ENCODE data around the gene HOXA3.

The HOXA3 gene

DNA sequence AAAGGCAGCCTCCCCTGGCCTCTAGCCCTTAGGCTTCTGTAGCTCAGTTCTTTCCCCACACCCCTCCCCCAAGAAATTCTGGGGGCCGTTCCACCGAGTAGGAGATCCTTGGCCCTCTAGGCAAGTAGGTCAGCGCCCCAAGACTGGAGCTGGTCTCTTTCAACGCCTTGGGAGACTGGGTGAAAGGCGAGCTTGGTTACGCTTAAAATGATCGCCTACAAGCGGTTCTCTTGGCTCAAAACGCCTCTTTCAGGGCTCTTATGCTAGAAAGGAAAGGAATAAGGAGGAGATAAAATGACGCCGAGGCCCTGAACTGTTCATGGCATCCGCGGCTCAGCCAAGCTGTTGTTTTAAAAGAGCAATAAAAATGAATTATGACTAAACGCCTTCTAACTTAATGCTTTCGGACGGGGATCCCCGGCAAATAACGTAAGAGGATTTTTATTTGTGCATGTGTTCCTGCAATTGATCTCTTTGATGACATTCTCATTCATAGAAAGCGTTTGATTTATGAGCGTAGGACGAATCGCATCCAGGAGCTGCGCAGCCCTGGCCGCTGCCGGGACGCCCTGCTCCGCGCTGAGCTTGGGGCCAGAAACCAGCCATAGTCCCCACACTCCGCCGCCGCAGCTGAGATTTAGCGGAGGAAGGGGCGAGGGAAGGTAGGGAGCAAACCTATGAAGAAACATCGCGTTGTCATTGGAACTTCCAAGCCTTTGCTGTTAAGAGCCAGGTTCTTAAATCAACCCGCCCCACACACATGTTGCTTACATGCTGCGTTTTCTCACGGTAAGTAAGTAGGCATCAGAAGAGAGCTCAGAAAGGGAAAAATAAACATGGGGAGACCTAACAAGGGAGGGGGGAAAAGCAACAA is 53.6 kb downstream of the HOXA3 start:
- no peak overlapping the region for H3K4me3 ChIP-seq (ENCODE audit: control insufficient read depth, low read depth, low read length)
- TF ChIP-seq, protein P1, sequence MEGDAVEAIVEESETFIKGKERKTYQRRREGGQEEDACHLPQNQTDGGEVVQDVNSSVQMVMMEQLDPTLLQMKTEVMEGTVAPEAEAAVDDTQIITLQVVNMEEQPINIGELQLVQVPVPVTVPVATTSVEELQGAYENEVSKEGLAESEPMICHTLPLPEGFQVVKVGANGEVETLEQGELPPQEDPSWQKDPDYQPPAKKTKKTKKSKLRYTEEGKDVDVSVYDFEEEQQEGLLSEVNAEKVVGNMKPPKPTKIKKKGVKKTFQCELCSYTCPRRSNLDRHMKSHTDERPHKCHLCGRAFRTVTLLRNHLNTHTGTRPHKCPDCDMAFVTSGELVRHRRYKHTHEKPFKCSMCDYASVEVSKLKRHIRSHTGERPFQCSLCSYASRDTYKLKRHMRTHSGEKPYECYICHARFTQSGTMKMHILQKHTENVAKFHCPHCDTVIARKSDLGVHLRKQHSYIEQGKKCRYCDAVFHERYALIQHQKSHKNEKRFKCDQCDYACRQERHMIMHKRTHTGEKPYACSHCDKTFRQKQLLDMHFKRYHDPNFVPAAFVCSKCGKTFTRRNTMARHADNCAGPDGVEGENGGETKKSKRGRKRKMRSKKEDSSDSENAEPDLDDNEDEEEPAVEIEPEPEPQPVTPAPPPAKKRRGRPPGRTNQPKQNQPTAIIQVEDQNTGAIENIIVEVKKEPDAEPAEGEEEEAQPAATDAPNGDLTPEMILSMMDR (IDR thresholded peaks at IDR 0.05; ENCODE audit: control insufficient read depth, insufficient read depth, low read depth, low read length, missing control alignments), result no peak
- no peak for DNase-seq (ENCODE audit: low read depth)

DNA sequence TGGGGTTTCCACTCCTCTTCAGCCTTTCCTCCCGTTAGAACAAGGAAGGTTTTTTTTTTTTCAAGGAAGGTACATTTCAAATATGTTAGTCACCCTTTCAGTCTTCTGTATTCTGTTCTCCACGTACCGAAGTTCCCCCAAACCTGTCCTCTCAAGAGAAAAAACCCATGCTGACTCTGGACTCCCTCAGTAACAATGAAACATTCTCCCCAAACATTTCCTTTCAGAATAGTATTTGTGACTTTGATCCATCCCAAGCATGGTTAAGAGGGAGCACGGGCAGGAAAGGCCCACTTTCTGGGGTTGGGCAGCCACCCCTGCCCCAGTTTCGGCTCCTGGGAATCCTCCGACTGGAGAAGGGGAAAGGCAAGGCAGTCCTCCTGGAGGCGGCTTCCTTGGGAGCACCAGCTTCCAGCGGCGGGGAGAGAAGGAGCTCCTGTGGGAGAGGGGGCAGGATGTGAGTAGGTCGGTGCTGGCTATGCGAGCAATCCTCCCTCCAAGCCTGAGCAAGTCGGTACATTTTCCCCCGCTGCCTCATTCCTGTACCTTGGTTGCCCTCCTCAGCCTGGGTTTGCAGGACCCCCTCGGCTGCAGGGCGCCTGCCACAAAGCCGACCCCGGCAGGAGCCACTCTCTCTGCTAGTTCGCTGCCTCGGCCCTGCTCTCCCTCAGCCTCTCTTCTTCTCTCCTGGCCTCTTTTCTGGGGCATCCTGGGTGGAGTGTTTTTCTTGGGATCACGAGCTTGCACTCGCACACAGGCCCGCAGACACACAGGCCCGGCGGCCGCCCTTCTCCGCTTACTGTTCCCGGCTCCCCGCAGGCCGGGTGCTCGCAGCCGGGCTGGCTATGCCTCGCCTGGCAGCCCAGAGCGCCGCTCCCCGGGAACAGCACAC is 54.5 kb downstream of the HOXA3 start:
- TF ChIP-seq, protein P1 (IDR thresholded peaks at IDR 0.05; ENCODE audit: control insufficient read depth, insufficient read depth, low read depth, low read length, missing control alignments), result no peak
- no peak overlapping the region for H3K4me3 ChIP-seq (ENCODE audit: control insufficient read depth, low read depth, low read length)
- DNase-seq (ENCODE audit: low read depth), result no peak

DNA sequence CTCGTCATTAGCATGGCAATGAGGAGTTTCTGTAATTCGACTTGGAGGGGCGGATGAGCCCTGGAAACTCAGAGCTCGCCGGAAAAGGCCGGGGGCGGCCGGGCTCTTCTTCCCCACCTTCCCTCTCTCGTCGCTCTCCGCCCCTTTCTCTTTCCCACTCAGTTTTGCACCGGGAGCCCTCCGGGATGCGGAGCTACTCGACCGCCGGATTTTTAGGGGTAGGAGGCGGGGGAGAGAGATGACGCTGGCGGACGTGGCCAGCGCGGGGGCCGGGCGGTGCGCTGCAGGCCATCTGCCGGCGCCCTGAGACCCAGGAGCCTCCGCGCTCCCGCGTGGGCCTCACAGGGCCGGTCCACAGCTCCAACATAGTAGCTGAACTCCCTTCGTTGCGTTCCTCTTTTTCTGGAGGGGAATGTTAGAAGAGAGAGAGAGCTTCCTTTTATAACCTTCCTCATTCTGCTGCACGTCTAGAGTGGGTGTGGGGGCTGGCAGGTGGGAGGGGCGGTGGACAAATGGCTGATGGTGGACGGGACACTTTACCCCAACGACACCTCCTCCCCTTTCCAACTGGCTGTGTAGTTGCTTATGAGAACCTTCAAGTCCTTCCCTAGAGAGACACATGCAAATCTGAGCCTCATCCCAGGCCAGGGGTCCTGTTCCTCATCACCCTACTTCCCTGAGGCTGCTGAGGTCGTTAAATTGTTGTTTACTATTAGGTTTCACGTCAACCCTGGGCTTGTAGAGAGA is 55.4 kb downstream of the HOXA3 start:
- TF ChIP-seq, protein P1 (IDR thresholded peaks at IDR 0.05; ENCODE audit: control insufficient read depth, insufficient read depth, low read depth, low read length, missing control alignments), result no peak
- H3K4me3 ChIP-seq (ENCODE audit: control insufficient read depth, low read depth, low read length), result peak overlapping the region; percentile 83
- DNase-seq (ENCODE audit: low read depth), result no peak

DNA sequence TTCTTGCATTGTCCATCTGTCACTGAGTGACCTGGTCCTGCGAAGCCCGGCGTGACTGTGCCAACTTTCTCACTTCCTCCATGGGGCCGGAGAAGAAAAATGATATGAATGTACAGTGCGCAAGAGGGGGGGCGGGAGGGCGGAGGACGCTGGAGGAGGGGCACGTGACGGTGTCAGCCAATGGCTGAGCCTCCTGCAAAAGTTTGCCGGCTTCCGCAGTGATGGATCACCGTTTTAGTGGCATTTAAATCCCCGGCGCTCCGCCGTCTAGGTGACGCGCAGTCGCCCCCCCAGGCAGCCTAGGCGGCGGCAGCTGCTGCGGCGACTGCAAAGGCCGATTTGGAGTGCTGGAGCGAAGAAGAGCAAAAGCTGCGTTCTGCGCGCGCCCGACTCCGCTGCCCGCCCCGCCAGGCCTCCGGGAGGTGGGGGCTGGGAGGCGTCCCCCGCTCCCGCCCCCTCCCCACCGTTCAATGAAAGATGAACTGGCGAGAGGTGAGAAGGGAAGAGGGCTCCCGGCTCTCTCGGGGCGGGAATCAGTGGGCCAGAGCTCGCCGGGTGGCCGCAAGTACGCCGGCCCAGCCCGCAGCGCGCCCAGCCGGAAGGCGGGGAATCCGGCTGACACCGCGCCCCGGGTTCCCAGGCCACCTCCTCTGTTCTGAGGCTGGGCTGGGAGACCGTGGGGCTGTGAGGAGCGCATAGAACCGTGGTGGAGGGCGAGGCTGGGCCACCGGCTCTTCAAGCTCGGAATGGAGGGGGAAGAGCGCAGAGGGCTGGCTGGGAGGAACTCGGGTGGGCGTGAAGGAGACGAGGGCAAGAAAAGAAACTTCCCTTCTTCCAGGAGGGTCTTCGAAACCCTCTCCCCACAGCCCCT is 56.3 kb downstream of the HOXA3 start, which contains the start of gene HOXA1:
HOXA1 (minus strand) TSS at position 104 of the 871 bp plus-strand sequence; CDS start at position 16, 88 bp downstream.
- peak; percentile 62 for DNase-seq (ENCODE audit: low read depth)
- TF ChIP-seq, protein P1 (IDR thresholded peaks at IDR 0.05; ENCODE audit: control insufficient read depth, insufficient read depth, low read depth, low read length, missing control alignments), result no peak
- peak within 1 kb of the TSS; percentile 83 for H3K4me3 ChIP-seq (ENCODE audit: control insufficient read depth, low read depth, low read length)

DNA sequence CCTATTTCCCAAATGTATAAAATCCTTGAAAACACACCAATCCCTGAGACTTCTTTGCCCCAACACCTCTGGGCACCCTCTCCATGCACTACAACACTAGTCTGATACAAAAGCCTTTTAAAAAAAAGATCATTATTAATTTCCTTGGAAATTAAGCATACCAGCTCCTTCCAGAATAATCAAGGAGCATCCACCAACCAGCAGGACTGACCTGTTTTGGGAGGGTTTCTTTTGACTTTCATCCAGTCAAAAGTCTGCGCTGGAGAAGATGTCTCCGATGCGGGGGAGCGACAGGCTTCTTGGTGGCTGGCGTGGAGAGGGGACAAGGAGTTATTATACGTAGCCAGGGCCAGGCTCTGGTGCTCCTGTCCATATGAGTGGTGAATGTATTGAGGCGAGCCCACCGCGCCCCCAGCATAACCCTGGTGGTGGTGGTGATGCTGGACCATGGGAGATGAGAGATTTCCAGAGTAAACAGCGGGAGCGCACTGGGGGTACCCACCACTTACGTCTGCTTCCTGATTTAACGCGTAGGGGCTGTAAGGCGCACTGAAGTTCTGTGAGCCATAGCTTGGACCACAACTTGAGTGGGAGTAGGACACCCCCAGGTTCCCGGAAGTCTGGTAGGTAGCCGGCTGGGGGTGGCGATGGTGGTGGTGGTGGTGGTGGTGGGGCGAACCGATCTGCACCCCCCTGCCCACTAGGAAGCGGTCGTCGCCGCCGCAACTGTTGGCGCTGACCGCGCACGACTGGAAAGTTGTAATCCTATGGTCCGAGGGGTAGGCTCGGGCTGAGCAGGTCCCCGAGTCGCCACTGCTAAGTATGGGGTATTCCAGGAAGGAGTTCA is 57.1 kb downstream of the HOXA3 start:
- peak overlapping the region; percentile 83 for H3K4me3 ChIP-seq (ENCODE audit: control insufficient read depth, low read depth, low read length)
- no peak for DNase-seq (ENCODE audit: low read depth)
- TF ChIP-seq, protein P1 (IDR thresholded peaks at IDR 0.05; ENCODE audit: control insufficient read depth, insufficient read depth, low read depth, low read length, missing control alignments), result no peak
